HL-60/S4 (cell line): ENCODE results near the gene ALKBH6.
"Not testable (repeated sequence)": the region's sequence is repeated elsewhere in the genome, so short reads cannot be mapped to it uniquely, and the experiment has no call there.

Experiments used
- in situ Hi-C: fragments of 300-500 bp; cut with MboI; formaldehyde crosslinking; loops from 2 replicates; pipeline ENCODE4 v1.14.3; 2022; ENCODE audit warnings: low sequenced_read_pairs

ALKBH6 gene

DNA sequence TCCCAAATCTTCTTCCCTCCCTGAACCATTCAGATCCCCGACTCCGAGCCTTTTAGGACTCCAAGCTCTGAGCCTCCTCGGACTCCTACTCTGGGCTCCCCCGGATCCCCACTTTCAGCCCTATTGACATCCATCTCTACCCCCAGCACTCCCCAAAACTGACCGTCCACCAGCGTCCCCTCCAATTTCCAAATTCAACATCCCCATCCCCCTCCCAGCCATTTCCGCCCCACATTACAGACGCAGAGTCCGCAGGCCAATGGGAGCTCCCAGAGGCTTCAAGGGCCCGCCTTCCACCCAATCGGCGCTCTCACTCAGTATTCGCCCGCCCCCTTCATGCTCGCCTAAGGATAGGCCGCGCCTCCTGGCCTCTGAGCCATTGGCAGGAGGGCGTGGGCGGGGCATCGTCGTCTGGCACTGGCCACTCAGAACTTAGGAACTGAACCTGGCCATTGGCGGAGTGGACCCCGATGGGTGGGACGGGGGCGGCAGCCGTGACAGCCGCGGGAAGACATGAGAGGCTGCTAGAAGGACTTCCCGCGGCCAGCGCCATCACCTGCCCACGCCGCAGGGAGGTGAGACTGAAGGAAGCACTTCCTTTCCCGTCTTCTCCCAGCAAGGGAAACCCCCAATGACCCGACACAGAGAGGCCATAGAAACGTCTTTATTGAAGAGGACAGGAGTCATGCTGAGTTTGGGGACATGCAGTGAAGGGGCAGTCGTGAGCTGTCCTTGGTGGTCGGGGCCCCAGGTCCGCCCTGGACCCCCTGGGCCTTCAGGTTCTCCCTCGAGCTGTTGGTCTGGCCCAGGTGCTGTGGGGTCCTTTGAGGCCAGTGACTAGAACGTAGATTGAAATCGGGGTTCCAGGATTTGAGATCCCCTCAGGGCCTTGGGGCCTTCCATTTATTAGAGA, at the start of gene ALKBH6:
ALKBH6 (minus strand) TSS at position 202 of the 913 bp plus-strand sequence. CDS start 816 bp downstream, outside the sequence.
- in situ Hi-C loops, result no loop called here

GRCh38 chr19:36061367-36061766, 47.4 kb upstream of the ALKBH6 start:
- in situ Hi-C loops, result no loop called here

DNA sequence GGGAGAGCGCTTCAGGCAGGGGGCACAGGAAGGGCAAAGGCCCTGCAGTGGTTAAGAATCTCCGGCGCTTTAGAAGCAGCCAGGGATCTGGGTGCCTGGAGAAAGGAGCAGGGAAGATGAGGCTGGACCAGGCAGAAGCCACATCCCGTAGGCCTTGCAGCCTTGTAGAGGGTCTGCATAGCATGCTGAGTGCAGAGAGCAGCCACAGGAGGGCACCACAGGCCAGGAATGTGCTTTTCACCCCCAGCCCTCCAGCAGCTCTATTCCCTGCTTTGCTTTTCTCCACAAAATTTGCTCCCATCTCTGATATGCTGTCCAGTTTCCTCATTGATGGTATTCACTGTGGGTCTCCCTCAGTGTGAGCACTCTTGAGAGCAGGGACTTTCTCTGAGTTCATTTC, 46.4 kb upstream of the ALKBH6 start:
- in situ Hi-C loops, result no loop called here

DNA sequence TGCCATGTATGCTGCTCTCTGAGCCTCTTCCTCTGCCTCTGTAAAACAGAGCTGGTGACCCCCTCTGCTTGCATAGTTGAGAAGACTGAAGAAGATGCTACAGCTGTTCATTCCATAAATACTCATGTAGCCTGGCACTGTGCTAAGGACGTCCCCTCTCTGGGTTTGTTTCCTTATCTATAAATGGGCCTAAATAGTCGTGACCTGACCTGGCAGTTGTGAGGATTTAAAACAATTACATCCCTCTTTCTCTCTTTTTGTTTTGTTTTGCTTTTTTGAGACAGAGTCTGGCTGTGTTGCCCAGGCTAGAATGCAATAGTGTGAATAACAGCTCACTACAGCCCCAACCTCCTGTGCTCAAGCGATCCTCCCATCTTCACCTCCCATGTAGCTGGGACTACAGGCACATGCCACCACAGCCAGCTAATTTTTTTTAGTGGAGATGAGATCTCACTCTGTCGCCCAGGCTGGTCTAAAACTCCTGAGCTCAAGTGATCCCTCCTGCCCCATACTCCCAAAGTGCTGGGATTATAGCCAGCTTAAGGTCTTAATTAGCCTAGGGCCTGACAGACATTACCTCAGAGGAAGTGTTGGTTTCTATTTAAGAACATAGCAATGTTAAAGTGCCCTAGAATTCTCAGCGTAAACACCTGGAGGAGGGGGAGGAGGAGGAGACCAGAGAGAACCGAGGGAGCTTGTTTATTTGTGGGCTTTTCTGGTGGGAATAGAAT, 45.3 kb upstream of the ALKBH6 start:
- in situ Hi-C loops, result no loop called here

DNA sequence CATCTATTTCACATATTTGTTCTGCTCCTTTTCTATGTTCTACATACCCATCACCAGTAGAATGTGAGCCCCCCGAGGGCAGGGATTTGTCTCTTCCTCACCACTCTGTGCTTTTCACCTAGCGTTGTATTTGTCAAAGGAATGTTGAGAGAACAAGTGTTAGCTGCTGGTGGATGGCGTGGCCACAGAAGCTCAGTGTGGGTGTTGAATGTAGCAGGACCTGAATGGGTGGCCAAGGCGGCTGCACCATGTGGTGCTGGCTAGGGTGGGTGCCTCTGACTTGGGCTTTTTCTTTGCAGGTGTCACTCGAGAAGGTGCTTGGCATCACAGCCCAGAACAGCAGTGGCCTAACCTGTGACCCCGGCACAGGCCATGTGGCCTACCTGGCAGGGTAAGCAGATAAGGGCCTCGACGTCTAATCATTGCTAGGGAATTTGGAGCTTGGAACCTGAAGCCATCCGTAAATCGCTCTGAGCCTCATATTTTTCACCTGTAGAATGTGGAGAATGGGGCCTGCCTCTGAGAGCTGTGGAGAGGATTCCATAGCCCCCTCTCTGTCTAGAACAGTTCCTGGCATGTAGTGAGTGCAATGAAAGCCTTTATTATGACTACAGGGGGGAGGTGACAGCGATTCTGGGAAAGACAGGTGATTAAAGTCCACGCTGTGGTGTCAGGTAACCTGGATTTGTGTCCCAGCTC, 44.6 kb upstream of the ALKBH6 start:
- in situ Hi-C loops, result no loop called here

DNA sequence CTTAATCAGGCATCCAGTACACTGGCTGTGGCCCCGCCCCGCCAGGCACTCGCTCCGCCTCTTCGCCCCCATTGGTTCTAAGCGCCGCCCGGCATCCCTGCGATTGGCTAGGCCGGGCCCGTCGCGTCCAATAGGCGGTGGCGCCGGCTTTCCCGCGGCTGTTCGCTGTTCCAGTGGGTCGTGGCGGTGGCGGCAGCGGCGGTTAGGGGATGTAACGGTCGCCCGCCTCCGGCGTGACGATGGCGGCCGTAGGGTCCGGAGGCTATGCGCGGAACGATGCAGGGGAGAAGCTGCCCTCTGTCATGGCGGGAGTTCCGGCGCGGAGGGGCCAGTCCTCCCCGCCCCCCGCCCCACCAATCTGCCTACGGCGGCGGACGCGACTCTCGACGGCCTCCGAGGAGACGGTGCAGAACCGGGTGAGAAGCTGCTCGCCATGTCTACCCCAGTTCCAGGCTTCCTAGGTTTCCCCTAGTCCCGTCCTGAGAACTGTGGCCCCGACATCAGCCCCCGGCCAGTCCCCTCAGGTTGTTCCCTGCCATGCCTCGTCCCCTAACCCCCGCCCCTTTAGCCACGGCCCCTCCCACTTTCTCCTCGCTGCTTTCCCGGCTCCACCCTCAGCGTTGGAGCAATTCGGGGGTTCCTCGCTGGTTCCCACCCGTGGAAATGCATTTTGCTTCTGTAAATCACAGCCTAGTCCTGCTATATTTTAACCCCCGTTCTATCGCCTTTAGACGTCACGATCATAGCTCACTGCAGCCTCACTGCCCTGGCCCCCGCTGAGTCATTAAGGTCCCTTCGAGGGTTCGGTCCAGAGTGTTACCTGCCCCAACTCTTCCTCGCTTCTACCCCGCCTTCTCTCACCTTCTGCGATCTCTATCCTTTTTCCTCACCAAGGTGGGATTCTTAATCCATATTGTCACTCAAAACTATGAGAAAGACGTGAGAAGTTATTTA, 41.0 kb upstream of the ALKBH6 start, which contains the start of gene WDR62:
WDR62 (plus strand) TSS at position 165 of the 954 bp plus-strand sequence; CDS start at position 240, 75 bp downstream.
- in situ Hi-C loops, result no loop called here

GRCh38 chr19:36054119-36054732, 40.2 kb upstream of the ALKBH6 start, which contains the start of gene THAP8:
THAP8 (minus strand) TSS chr19:36054285; CDS start chr19:36054217, 68 bp downstream.
- in situ Hi-C loops, result no loop called here

GRCh38 chr19:36051637-36052036, 37.6 kb upstream of the ALKBH6 start:
- in situ Hi-C loops, result no loop called here

DNA sequence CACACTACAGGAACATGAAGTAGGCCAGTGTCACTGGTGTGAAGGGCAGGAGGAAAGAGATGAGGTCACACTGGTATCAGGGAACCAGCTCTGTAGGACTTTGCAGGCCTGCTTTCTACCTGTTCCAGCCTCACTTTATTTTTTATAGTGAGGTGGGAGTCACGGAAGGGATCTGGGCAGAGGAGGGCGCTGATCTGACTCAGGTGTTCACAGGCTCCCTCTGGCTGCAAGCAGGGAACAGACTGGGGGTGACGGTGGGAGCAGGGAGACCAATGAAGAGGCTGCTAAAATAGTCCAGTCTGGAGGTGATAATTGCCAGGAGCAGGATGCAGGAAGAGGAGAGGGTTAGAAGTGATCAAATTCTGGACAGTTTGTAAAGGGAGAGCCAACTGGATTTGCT, 37.2 kb upstream of the ALKBH6 start:
- in situ Hi-C loops, result no loop called here

DNA sequence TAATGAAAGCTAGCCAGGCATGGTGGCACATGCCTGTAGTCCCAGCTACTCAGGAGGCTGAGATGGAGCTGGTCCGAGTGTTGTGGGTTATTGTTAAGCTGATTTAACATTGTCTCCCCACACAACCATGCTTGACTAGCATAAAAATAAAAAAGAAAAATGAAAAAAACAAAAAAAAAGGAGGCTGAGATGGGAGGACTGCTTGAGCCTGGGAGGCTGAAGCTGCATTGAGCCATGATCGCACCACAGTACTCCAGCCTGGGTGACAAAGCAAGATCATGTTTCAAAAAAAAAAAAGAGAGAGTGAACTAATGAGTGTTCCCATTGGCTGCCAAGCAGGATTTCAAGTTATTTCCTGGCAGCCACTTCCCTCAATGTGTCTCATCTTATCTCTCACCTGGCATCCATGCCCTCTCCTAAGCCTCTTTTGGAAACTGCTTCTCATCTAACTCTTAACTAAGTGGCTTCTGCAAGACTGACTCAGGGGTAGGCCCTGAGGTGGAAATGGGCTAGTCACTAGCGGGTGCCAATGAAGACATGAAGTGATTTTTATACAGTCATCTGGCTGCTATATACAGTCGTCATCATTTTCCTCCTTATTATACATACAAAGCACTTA, 35.2 kb upstream of the ALKBH6 start:
- in situ Hi-C loops, result no loop called here

GRCh38 chr19:36047835-36048234, 33.8 kb upstream of the ALKBH6 start:
- in situ Hi-C loops, result no loop called here

DNA sequence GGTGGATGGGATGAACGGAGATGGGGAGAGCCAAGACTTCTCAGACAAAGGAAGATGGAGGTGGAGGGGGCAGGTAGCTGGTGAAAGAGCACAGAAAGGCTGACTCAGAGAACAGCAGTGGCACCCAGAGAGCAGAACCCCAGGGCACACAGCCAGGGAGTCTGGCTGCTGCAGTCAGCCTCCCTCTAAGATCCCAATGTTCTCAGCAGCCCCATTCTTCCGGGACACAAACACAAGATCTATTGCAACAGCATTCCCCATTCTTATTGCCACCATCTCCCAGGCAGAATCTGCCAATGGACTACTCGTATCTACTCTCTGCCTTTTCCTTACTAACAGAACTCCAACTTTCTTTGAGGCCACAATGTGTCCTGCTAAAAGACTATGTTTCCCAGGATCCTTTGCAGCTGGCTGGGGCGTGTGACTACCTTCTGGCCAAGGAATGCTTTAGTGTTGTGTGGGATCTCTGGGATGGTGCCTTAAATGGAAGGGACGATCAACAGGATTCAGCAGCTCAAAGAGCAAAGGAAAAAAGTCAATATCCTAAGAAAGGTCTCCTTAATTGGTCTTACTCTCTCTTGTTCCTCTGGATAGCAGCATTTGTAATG, 32.5 kb upstream of the ALKBH6 start:
- in situ Hi-C loops, result no loop called here

GRCh38 chr19:36043952-36044351, 29.9 kb upstream of the ALKBH6 start:
- in situ Hi-C loops, result no loop called here

- in situ Hi-C loops, result no loop called here
Measured at GRCh38 chr19:36041831-36042230, 27.8 kb upstream of the ALKBH6 start.

DNA sequence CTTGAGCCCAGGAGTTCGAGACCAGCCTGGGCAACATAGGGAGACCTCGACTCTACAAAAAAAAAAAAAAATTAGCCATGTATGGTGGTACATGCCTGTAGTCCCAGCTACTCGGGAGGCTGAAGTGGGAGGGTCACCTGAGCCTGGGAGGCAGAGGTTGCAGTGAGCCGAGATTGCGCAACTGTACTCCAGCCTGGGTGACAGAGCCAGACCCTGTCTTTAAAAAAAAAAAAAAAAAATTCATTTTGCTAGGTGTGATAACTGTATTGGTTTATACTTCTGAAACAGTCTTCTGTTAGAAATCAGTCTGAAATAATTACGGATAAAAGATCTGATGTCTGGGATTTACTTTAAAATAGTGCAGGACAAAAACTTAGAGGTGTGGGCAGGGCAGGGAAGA, 27.1 kb upstream of the ALKBH6 start:
- in situ Hi-C loops, result not testable (repeated sequence)

DNA sequence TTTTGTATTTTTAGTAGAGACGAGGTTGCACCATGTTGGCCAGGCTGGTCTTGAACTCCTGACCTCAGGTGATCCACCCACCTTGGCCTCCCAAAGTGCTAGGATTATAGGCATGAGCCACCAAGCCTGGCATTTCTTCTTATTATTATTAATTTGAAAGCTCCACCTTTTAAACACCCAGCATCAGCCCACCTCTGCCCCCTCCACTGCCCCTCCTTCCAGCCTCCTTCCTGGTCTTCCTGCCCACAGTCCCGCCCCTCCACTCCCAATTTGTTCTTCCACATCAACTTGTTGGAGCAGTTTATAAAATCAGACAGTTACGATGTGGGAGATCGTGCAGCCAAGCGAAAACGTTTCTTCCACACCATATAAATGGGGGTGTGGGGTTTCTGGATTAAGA, 26.5 kb upstream of the ALKBH6 start:
- in situ Hi-C loops, result no loop called here

GRCh38 chr19:36032251-36033104, 18.5 kb upstream of the ALKBH6 start, which contains the start of gene CLIP3:
CLIP3 (minus strand) TSS chr19:36032873; CDS start chr19:36032357, 516 bp downstream.
- in situ Hi-C loops, result no loop called here

DNA sequence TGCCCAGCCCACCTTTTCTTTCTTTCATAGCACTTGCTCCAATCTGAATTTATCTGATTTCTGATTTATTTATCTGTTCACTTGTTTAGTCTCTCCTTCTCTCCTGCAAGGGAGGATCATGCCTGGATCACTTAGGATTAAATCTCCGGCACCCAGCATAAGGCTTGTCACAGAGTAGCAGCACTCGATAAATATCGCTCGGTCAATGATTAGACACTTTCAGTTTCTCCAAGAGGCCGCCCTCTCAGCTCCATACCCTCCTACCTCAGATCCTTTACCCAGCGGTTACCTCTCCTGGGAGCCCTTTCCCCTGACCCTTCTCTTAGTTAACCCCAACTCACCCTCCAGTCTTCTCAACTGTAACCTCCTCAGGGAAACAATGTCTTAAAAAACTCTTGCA, 17.3 kb upstream of the ALKBH6 start:
- in situ Hi-C loops, result no loop called here
